Transverse colon (tissue), 4 donors: ENCODE results near the gene THEM5. TPM values are rescaled to one million over a fixed set of nuclear protein-coding genes. Genes with fewer than 3 reads are reported as not detected.

Experiments
- DNase-seq: peaks from one replicate; pipeline ENCODE4 v3.0.0-alpha.2; 2019
- H3K27ac ChIP-seq, 4 donors: fragments of 200-600 bp; sonication (generic); 2 replicates each; pipeline ENCODE4 v1.5.1; 2016 to 2018; ENCODE audit warnings: inconsistent platforms in 4 of 4
- H3K27me3 ChIP-seq: fragments of 200-600 bp; sonication (generic); 2 replicates; pipeline ENCODE4 v1.5.1; 2017; ENCODE audit warnings: inconsistent platforms
- H3K36me3 ChIP-seq, 4 donors: fragments of 200-600 bp; sonication (generic); 2 replicates each; pipeline ENCODE4 v1.5.1; 2017 to 2019; ENCODE audit warnings: inconsistent platforms in 4 of 4
- H3K4me1 ChIP-seq, 4 donors: fragments of 200-600 bp; sonication (generic); 2 replicates each; pipeline ENCODE4 v1.5.1; 2017 to 2020; ENCODE audit warnings: inconsistent platforms in 4 of 4
- H3K4me3 ChIP-seq, 4 donors: fragments of 200-600 bp; sonication (generic); 1 replicate in 1 of 4; 2 replicates in 3 of 4; pipeline versions ENCODE4 v1.5.1 to v1.6.1; 2017 to 2019; ENCODE audit warnings: inconsistent platforms in 4 of 4
- H3K9me3 ChIP-seq, 2 donors: fragments of 200-600 bp; sonication (generic); 2 replicates each; pipeline ENCODE4 v1.5.1; 2017 to 2019; ENCODE audit warnings: inconsistent platforms in 2 of 2
- CTCF ChIP-seq, 5 experiments: fragments of 200-600 bp in 3 of 5; fragments of 450-650 bp in 2 of 5; sonication (generic) in 3 of 5; IDR thresholded peaks; 1 replicate in 2 of 5; 2 replicates in 3 of 5; pipeline ENCODE4 v1.5.1; 2016 to 2017; ENCODE audit warnings: antibody characterized with exemption in 5 of 5, inconsistent platforms in 3 of 5, mild to moderate bottlenecking in 2 of 5, moderate library complexity in 1 of 5
- EP300 ChIP-seq: sonication (generic); formaldehyde crosslinking; IDR thresholded peaks from one replicate; pipeline ENCODE4 v1.6.1; 2017; ENCODE audit warnings: antibody characterized with exemption, low read depth
- POLR2A ChIP-seq: fragments of 450-650 bp; IDR thresholded peaks from one replicate; pipeline ENCODE4 v1.6.1; 2016; ENCODE audit warnings: antibody characterized with exemption, mild to moderate bottlenecking, moderate library complexity
- POLR2AphosphoS5 ChIP-seq, 3 donors: sonication (generic); formaldehyde crosslinking; IDR thresholded peaks; one replicate each; pipeline ENCODE4 v1.6.1; 2016; ENCODE audit warnings: antibody characterized with exemption in 3 of 3
- WGBS, 2 donors: methylation state at CpG; one replicate each; pipeline ENCODE4 v1.1.5; 2018; ENCODE audit warnings: low coverage in 1 of 2; 5-methylcytosine and 5-hydroxymethylcytosine counted together
- in situ Hi-C, 4 donors: fragments of 200-750 bp; cut with MboI; loops; one replicate each; pipeline versions ENCODE4 v1.15.0 to v1.15.1; 2017; ENCODE audit warnings: low sequenced_read_pairs in 3 of 4, low pct_ligation_motif_present in 1 of 4, low pct_unique_long_range_greater_than_20kb in 1 of 4
- intact Hi-C: fragments of 100-400 bp; cut with DNase I; formaldehyde crosslinking; loops from one replicate; pipeline ENCODE4 v1.15.1; 2023; ENCODE audit warnings: low total_unique reads
- total RNA-seq, 4 donors: library from RNA; depleted of rRNA; stranded (reverse); fragments of >200 nt; gene quantifications; one replicate each; pipeline ENCODE4 v1.1.0, GENCODE V29; 2016

Gene THEM5
- total RNA-seq, 4 donors from 2014 or later: not detected

GRCh38 chr1:151814971-151815545, 38.5 kb downstream of the THEM5 start:
- 83% methylated on average over 8 of the region's 8 CpGs; no CpG with 5 or more reads in 1 of the 2 donors for WGBS, 2 donors
- Histone ChIP-seq H3K36me3 (no peaks in the 10 kb centered on the region), H3K4me3 (no peak overlapping the region), H3K27ac (no peak overlapping the region), H3K27me3 (no peaks in the 10 kb centered on the region), H3K9me3 (no peaks in the 10 kb centered on the region), H3K4me1 (no peaks in the 10 kb centered on the region)
- in situ Hi-C loops: loop anchor here in 1 of 4 donors (10.0 kb wide), 1 partner anchor 60 kb away; no protein-coding TSS in a partner anchor
- intact Hi-C loops: no loop called here
- DNase-seq: no peak
- TF ChIP-seq CTCF (IDR thresholded peaks at IDR 0.05): no peak
- TF ChIP-seq POLR2AphosphoS5 (IDR thresholded peaks at IDR 0.05): no peak
- no peak for TF ChIP-seq EP300
- no peak for TF ChIP-seq POLR2A

GRCh38 chr1:151814426-151814825, 39.1 kb downstream of the THEM5 start:
- intact Hi-C loops: no loop called here
- Histone ChIP-seq H3K36me3 (no peaks in the 10 kb centered on the region), H3K4me1 (no peaks in the 10 kb centered on the region), H3K4me3 (no peak overlapping the region), H3K9me3 (no peaks in the 10 kb centered on the region), H3K27me3 (no peaks in the 10 kb centered on the region), H3K27ac (no peak overlapping the region)
- DNase-seq: no peak
- no peak for TF ChIP-seq POLR2A
- in situ Hi-C loops: loop anchor here in 1 of 4 donors (10.0 kb wide), 1 partner anchor 60 kb away; no protein-coding TSS in a partner anchor
- 84% methylated on average over 4 to 15 of the region's 15 CpGs for WGBS, 2 donors

GRCh38 chr1:151813271-151813977, 40.1 kb downstream of the THEM5 start:
- no peak overlapping the region for H3K27ac ChIP-seq
- no peaks in the 10 kb centered on the region for H3K27me3 ChIP-seq
- no peaks in the 10 kb centered on the region for H3K4me1 ChIP-seq
- TF ChIP-seq EP300: no peak
- TF ChIP-seq CTCF (IDR thresholded peaks at IDR 0.05): no peak
- no peak for TF ChIP-seq POLR2AphosphoS5 (IDR thresholded peaks at IDR 0.05)
- no peak for TF ChIP-seq POLR2A
- in situ Hi-C loops: loop anchor here in 1 of 4 donors (10.0 kb wide), 1 partner anchor 59 kb away; no protein-coding TSS in a partner anchor
- DNase-seq: no peak
- no peaks in the 10 kb centered on the region for H3K36me3 ChIP-seq
- H3K9me3 ChIP-seq: no peaks in the 10 kb centered on the region
- no peak overlapping the region for H3K4me3 ChIP-seq
- 89% methylated on average over 12 of the region's 12 CpGs; no CpG with 5 or more reads in 1 of the 2 donors for WGBS, 2 donors
- intact Hi-C loops: no loop called here

GRCh38 chr1:151811181-151811580, 42.3 kb downstream of the THEM5 start:
- no peak for DNase-seq
- TF ChIP-seq POLR2A: no peak
- TF ChIP-seq CTCF (IDR thresholded peaks at IDR 0.05): no peak
- TF ChIP-seq EP300: no peak
- no peak for TF ChIP-seq POLR2AphosphoS5 (IDR thresholded peaks at IDR 0.05)
- Histone ChIP-seq H3K4me1 (no peaks in the 10 kb centered on the region), H3K36me3 (no peaks in the 10 kb centered on the region), H3K4me3 (no peak overlapping the region), H3K9me3 (no peaks in the 10 kb centered on the region), H3K27me3 (no peaks in the 10 kb centered on the region), H3K27ac (no peak overlapping the region)
- WGBS, 2 donors: 74 to 85% methylated on average over 5 to 9 of the region's 9 CpGs
- intact Hi-C loops (no loop called here), in situ Hi-C loops (loop anchor here in 1 of 4 donors (10.0 kb wide), 1 partner anchor 56 kb away; no protein-coding TSS in a partner anchor)
